HL-60/S4 treated with retinoic acid at 250 ng/mL for 4 days and 3 days (cell line): Measurements from ENCODE around the gene LRRC4.

Experiments used
- in situ Hi-C: fragments of 300-500 bp; cut with MboI; formaldehyde crosslinking; loops from 2 replicates; pipeline ENCODE4 v1.7.0; 2022; ENCODE audit warnings: low sequenced_read_pairs

LRRC4 gene

GRCh38 chr7:128059143-128059988 is 28.1 kb upstream of the LRRC4 start:
- in situ Hi-C loops = no loop called here

- in situ Hi-C loops = no loop called here
Observed at GRCh38 chr7:128057909-128058308, 26.7 kb upstream of the LRRC4 start.

GRCh38 chr7:128056901-128057300 is 25.7 kb upstream of the LRRC4 start:
- in situ Hi-C loops = no loop called here

GRCh38 chr7:128055637-128056036 is 24.4 kb upstream of the LRRC4 start:
- in situ Hi-C loops = no loop called here

- in situ Hi-C loops = no loop called here
Observed at GRCh38 chr7:128054511-128054910, 23.3 kb upstream of the LRRC4 start.

GRCh38 chr7:128053991-128054390 is 22.8 kb upstream of the LRRC4 start:
- in situ Hi-C loops = no loop called here

GRCh38 chr7:128053023-128053422 is 21.8 kb upstream of the LRRC4 start:
- in situ Hi-C loops = no loop called here

GRCh38 chr7:128052404-128052803 is 21.2 kb upstream of the LRRC4 start:
- in situ Hi-C loops = no loop called here

GRCh38 chr7:128045766-128046165 is 14.5 kb upstream of the LRRC4 start:
- in situ Hi-C loops = no loop called here

- in situ Hi-C loops = no loop called here
Observed at GRCh38 chr7:128045158-128045557, 13.9 kb upstream of the LRRC4 start.

GRCh38 chr7:128044064-128044463 is 12.8 kb upstream of the LRRC4 start:
- in situ Hi-C loops = no loop called here

- in situ Hi-C loops = no loop called here
Observed at GRCh38 chr7:128042012-128042411, 10.8 kb upstream of the LRRC4 start.

- in situ Hi-C loops = no loop called here
Observed at GRCh38 chr7:128041203-128041602, 10.0 kb upstream of the LRRC4 start.

GRCh38 chr7:128040205-128040604 is 9.0 kb upstream of the LRRC4 start:
- in situ Hi-C loops = no loop called here

- in situ Hi-C loops = no loop called here
Observed at GRCh38 chr7:128039544-128039953, 8.3 kb upstream of the LRRC4 start.

- in situ Hi-C loops = no loop called here
Observed at GRCh38 chr7:128037880-128038619, 6.8 kb upstream of the LRRC4 start.

GRCh38 chr7:128037081-128037480 is 5.8 kb upstream of the LRRC4 start:
- in situ Hi-C loops = no loop called here

GRCh38 chr7:128036226-128036940 is 5.1 kb upstream of the LRRC4 start:
- in situ Hi-C loops = no loop called here

GRCh38 chr7:128035712-128036111 is 4.5 kb upstream of the LRRC4 start:
- in situ Hi-C loops = no loop called here

- in situ Hi-C loops = no loop called here
Observed at GRCh38 chr7:128034825-128035224, 3.6 kb upstream of the LRRC4 start.

- in situ Hi-C loops = no loop called here
Observed at GRCh38 chr7:128033246-128033645, 2.0 kb upstream of the LRRC4 start.
